Keratinocyte (primary cell): ENCODE measurements around the gene AADAT. TPM values are rescaled to one million over a fixed set of nuclear protein-coding genes. Genes with fewer than 3 reads are reported as not detected.
"Not testable (repeated sequence)": the region's sequence is repeated elsewhere in the genome, so short reads cannot be mapped to it uniquely, and the experiment has no call there.

ENCODE experiments used
- DNase-seq: peaks from one replicate; pipeline ENCODE4 v3.0.0-alpha.2; 2011; ENCODE audit warnings: low read depth, missing footprints, low spot score
- FAIRE-seq: peaks from 2 replicates; lab custom pipeline; 2011; peaks lifted over from hg19 to GRCh38; lab: Jason Lieb, UNC
- H2AFZ ChIP-seq: 2 replicates; pipeline ENCODE4 v1.6.0; 2012; ENCODE audit warnings: low read length, control low read depth, inconsistent platforms; ENCODE audit not compliant: control insufficient read depth
- H3K27ac ChIP-seq: 2 replicates; pipeline ENCODE4 v1.5.1; 2011; ENCODE audit warnings: low read length; ENCODE audit not compliant: control insufficient read depth, insufficient read depth
- H3K27me3 ChIP-seq: 3 replicates; pipeline ENCODE4 v1.6.0; 2011; ENCODE audit warnings: low read length; ENCODE audit not compliant: control insufficient read depth, insufficient read depth; ENCODE audit errors: extremely low read depth
- H3K36me3 ChIP-seq, 2 experiments: 2 replicates in 1 of 2; 3 replicates in 1 of 2; pipeline ENCODE4 v1.5.1; 2011; ENCODE audit warnings: low read length in 2 of 2, mild to moderate bottlenecking in 1 of 2; ENCODE audit not compliant: control insufficient read depth in 2 of 2, insufficient read depth in 2 of 2; ENCODE audit errors: extremely low read depth in 1 of 2
- H3K4me1 ChIP-seq: 3 replicates; pipeline ENCODE4 v1.5.1; 2011; ENCODE audit warnings: low read length; ENCODE audit not compliant: control insufficient read depth, insufficient read depth; ENCODE audit errors: extremely low read depth
- H3K4me2 ChIP-seq: 3 replicates; pipeline ENCODE4 v1.6.0; 2011; ENCODE audit warnings: low read depth, low read length; ENCODE audit not compliant: control insufficient read depth, insufficient read depth; ENCODE audit errors: extremely low read depth
- H3K4me3 ChIP-seq, 3 experiments: fragments of 200-600 bp in 1 of 3; sonication (generic) in 1 of 3; 2 replicates in 2 of 3; 3 replicates in 1 of 3; pipeline ENCODE4 v1.5.1; 2011 to 2016; ENCODE audit warnings: low read length in 3 of 3, mild to moderate bottlenecking in 3 of 3, control low read depth in 2 of 3, inconsistent platforms in 1 of 3, low read depth in 1 of 3, mixed read lengths in 1 of 3, mixed run types in 1 of 3, moderate library complexity in 1 of 3; ENCODE audit not compliant: control insufficient read depth in 2 of 3, insufficient read depth in 2 of 3; ENCODE audit errors: extremely low read depth in 1 of 3
- H3K79me2 ChIP-seq: 2 replicates; pipeline ENCODE4 v1.6.0; 2012; ENCODE audit warnings: low read length; ENCODE audit not compliant: control insufficient read depth, insufficient read depth
- H3K9ac ChIP-seq: 3 replicates; pipeline ENCODE4 v1.6.0; 2011; ENCODE audit warnings: low read length; ENCODE audit not compliant: control insufficient read depth, insufficient read depth; ENCODE audit errors: extremely low read depth
- H3K9me1 ChIP-seq: 3 replicates; pipeline ENCODE4 v1.6.0; 2011; ENCODE audit warnings: low read length; ENCODE audit not compliant: control insufficient read depth, insufficient read depth; ENCODE audit errors: extremely low read depth
- H3K9me3 ChIP-seq: 2 replicates; pipeline ENCODE4 v1.5.1; 2012; ENCODE audit warnings: low read depth, low read length; ENCODE audit not compliant: control insufficient read depth
- H4K20me1 ChIP-seq: 3 replicates; pipeline ENCODE4 v1.6.0; 2011; ENCODE audit warnings: low read length; ENCODE audit not compliant: control insufficient read depth, insufficient read depth; ENCODE audit errors: extremely low read depth
- EZH2 ChIP-seq: IDR thresholded peaks from one replicate; pipeline ENCODE4 v1.6.1; 2012; ENCODE audit warnings: inconsistent platforms, mild to moderate bottlenecking, low read length, moderate library complexity
- dilution Hi-C: fragments of 300-500 bp; cut with MboI; formaldehyde crosslinking; loops from one replicate; pipeline ENCODE4 v1.7.0; 2020; ENCODE audit warnings: low sequenced_read_pairs; ENCODE audit not compliant: extremely low pct_ligation_motif_present
- polyA plus RNA-seq, 5 experiments: library from polyadenylated mRNA; depleted of rRNA in 3 of 5; stranded (reverse) in 3 of 5; stranded (forward) in 1 of 5; unstranded in 1 of 5; fragments of >200 nt; gene quantifications; 1 replicate in 1 of 5; 2 replicates in 3 of 5; 3 replicates in 1 of 5; pipeline versions ENCODE4 v1.2.1 to v1.2.3, GENCODE V29; 2011 to 2012; ENCODE audit warnings: missing spikeins in 2 of 5, low read depth in 1 of 5, low replicate concordance in 1 of 5
- TF ChIP-seq, protein P1 (sequence below), 3 experiments: IDR thresholded peaks in 1 of 3; conservative IDR thresholded peaks in 1 of 3; optimal IDR thresholded peaks in 1 of 3; 2 replicates in 2 of 3; 3 replicates in 1 of 3; pipeline versions ENCODE3 to v1.5.1; 2011; ENCODE audit warnings: low read length in 3 of 3, mild to moderate bottlenecking in 3 of 3, moderate library complexity in 2 of 3, control low read depth in 1 of 3, inconsistent platforms in 1 of 3; ENCODE audit not compliant: insufficient read depth in 2 of 3; ENCODE audit errors: extremely low read depth in 1 of 3

The AADAT gene
- polyA plus RNA-seq, 1 donor (not counting 4 experiments of a cell fraction or from before 2014, with no cell fraction given), result 5.2 TPM

- no peak overlapping the region for H3K4me2 ChIP-seq
- dilution Hi-C loops, result no loop called here
- TF ChIP-seq EZH2, result no peak
- TF ChIP-seq, protein P1, sequence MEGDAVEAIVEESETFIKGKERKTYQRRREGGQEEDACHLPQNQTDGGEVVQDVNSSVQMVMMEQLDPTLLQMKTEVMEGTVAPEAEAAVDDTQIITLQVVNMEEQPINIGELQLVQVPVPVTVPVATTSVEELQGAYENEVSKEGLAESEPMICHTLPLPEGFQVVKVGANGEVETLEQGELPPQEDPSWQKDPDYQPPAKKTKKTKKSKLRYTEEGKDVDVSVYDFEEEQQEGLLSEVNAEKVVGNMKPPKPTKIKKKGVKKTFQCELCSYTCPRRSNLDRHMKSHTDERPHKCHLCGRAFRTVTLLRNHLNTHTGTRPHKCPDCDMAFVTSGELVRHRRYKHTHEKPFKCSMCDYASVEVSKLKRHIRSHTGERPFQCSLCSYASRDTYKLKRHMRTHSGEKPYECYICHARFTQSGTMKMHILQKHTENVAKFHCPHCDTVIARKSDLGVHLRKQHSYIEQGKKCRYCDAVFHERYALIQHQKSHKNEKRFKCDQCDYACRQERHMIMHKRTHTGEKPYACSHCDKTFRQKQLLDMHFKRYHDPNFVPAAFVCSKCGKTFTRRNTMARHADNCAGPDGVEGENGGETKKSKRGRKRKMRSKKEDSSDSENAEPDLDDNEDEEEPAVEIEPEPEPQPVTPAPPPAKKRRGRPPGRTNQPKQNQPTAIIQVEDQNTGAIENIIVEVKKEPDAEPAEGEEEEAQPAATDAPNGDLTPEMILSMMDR (optimal IDR thresholded peaks at IDR 0.05 in 1 of 3, IDR thresholded peaks at IDR 0.05 in 1 of 3, conservative IDR thresholded peaks at IDR 0.05 in 1 of 3; ENCODE audit: extremely low read depth in 1 of 3, insufficient read depth in 2 of 3, low read length in 3 of 3), result no peak
- no peak overlapping the region for H3K4me3 ChIP-seq
- no peaks in the 10 kb centered on the region for H3K79me2 ChIP-seq
- DNase-seq (no peak), FAIRE-seq (no peak)
- no peaks in the 10 kb centered on the region for H3K9me1 ChIP-seq
- no peaks in the 10 kb centered on the region for H4K20me1 ChIP-seq
- H3K4me1 ChIP-seq, result no peaks in the 10 kb centered on the region
- H2AFZ ChIP-seq, result no peak overlapping the region
- H3K27me3 ChIP-seq, result no peaks in the 10 kb centered on the region
- H3K36me3 ChIP-seq, result no peaks in the 10 kb centered on the region
- H3K9me3 ChIP-seq, result no peaks in the 10 kb centered on the region
- H3K27ac ChIP-seq, result no peak overlapping the region
- H3K9ac ChIP-seq, result no peak overlapping the region
These were observed 32.5 kb upstream of the AADAT start for GRCh38 chr4:170122252-170122651.

GRCh38 chr4:170114636-170115035 lies 24.9 kb upstream of the AADAT start:
- Histone ChIP-seq H3K4me3 (no peak overlapping the region), H3K9me1 (no peaks in the 10 kb centered on the region), H2AFZ (no peak overlapping the region), H3K36me3 (no peaks in the 10 kb centered on the region), H4K20me1 (no peaks in the 10 kb centered on the region), H3K79me2 (no peaks in the 10 kb centered on the region), H3K4me1 (no peaks in the 10 kb centered on the region), H3K9ac (no peak overlapping the region), H3K9me3 (no peaks in the 10 kb centered on the region), H3K27me3 (no peaks in the 10 kb centered on the region), H3K4me2 (no peak overlapping the region), H3K27ac (no peak overlapping the region)
- DNase-seq (no peak), FAIRE-seq (no peak)
- dilution Hi-C loops, result no loop called here
- TF ChIP-seq, protein P1 (optimal IDR thresholded peaks at IDR 0.05 in 1 of 3, IDR thresholded peaks at IDR 0.05 in 1 of 3, conservative IDR thresholded peaks at IDR 0.05 in 1 of 3; ENCODE audit: extremely low read depth in 1 of 3, insufficient read depth in 2 of 3, low read length in 3 of 3), result no peak
- TF ChIP-seq EZH2, result no peak

- H2AFZ ChIP-seq, H3K9me3 ChIP-seq, H3K27me3 ChIP-seq, H3K9ac ChIP-seq, H3K9me1 ChIP-seq, H3K36me3 ChIP-seq, H3K4me2 ChIP-seq, H4K20me1 ChIP-seq, FAIRE-seq, H3K27ac ChIP-seq, DNase-seq, dilution Hi-C loops, H3K4me1 ChIP-seq, H3K4me3 ChIP-seq, H3K79me2 ChIP-seq: not testable (repeated sequence)
These were observed 24.4 kb upstream of the AADAT start for GRCh38 chr4:170114183-170114582.
